ENCODE results near the gene CBLC.

GRCh38 chr19:44754750-44755080 lies 23.0 kb upstream of the CBLC start:
- no peak for TF ChIP-seq ZBTB21 (tag by site-specific recombination; IDR thresholded peaks at IDR 0.05)
- no peak for TF ChIP-seq ZNF544 (tag by site-specific recombination; IDR thresholded peaks at IDR 0.05)
- no peak for TF ChIP-seq REST (tag by site-specific recombination; IDR thresholded peaks at IDR 0.05)
- TF ChIP-seq ZNF175 (tag by site-specific recombination; IDR thresholded peaks at IDR 0.05), result no peak
- TF ChIP-seq, protein P1, sequence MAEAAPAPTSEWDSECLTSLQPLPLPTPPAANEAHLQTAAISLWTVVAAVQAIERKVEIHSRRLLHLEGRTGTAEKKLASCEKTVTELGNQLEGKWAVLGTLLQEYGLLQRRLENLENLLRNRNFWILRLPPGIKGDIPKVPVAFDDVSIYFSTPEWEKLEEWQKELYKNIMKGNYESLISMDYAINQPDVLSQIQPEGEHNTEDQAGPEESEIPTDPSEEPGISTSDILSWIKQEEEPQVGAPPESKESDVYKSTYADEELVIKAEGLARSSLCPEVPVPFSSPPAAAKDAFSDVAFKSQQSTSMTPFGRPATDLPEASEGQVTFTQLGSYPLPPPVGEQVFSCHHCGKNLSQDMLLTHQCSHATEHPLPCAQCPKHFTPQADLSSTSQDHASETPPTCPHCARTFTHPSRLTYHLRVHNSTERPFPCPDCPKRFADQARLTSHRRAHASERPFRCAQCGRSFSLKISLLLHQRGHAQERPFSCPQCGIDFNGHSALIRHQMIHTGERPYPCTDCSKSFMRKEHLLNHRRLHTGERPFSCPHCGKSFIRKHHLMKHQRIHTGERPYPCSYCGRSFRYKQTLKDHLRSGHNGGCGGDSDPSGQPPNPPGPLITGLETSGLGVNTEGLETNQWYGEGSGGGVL (tag by site-specific recombination; IDR thresholded peaks at IDR 0.05), result no peak
- TF ChIP-seq ZNF341 (tag by site-specific recombination; IDR thresholded peaks at IDR 0.05; ENCODE audit: low read depth), result no peak
- TF ChIP-seq ZNF501 (tag by site-specific recombination; IDR thresholded peaks at IDR 0.05), result no peak
- no peak for TF ChIP-seq ZNF621 (tag by site-specific recombination; IDR thresholded peaks at IDR 0.05)
- TF ChIP-seq ZNF426 (tag by site-specific recombination; IDR thresholded peaks at IDR 0.05), result no peak
- no peak for TF ChIP-seq CTCF (tag by site-specific recombination; IDR thresholded peaks at IDR 0.05)
- TF ChIP-seq ELK4 (IDR thresholded peaks at IDR 0.05; ENCODE audit: borderline replicate concordance, low read depth, low read length), result no peak
- no peak for TF ChIP-seq ZNF146 (tag by site-specific recombination; IDR thresholded peaks at IDR 0.05)
- TF ChIP-seq, protein P2, sequence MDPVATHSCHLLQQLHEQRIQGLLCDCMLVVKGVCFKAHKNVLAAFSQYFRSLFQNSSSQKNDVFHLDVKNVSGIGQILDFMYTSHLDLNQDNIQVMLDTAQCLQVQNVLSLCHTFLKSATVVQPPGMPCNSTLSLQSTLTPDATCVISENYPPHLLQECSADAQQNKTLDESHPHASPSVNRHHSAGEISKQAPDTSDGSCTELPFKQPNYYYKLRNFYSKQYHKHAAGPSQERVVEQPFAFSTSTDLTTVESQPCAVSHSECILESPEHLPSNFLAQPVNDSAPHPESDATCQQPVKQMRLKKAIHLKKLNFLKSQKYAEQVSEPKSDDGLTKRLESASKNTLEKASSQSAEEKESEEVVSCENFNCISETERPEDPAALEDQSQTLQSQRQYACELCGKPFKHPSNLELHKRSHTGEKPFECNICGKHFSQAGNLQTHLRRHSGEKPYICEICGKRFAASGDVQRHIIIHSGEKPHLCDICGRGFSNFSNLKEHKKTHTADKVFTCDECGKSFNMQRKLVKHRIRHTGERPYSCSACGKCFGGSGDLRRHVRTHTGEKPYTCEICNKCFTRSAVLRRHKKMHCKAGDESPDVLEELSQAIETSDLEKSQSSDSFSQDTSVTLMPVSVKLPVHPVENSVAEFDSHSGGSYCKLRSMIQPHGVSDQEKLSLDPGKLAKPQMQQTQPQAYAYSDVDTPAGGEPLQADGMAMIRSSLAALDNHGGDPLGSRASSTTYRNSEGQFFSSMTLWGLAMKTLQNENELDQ (tag by site-specific recombination; IDR thresholded peaks at IDR 0.05; ENCODE audit: low read depth), result no peak
- TF ChIP-seq BCL11A (tag by site-specific recombination; IDR thresholded peaks at IDR 0.05; ENCODE audit: low read depth), result no peak
